ENCODE data around the gene AGAP3. TPM values are rescaled to one million over a fixed set of nuclear protein-coding genes. Genes with fewer than 3 reads are reported as not detected.

Gene AGAP3
- polyA plus RNA-seq, 3 donors, result 54.3 to 61.2 (median 60.2) TPM

- DNase-seq (ENCODE audit: low read depth in 3 of 3, low spot score in 2 of 3), result no peak
These were observed 28.7 kb upstream of the AGAP3 start, which contains the start of gene CDK5 for GRCh38 chr7:151057506-151057988. TSS of gene CDK5 (minus strand) at chr7:151057897. CDS start at chr7:151057848, 49 bp downstream.

- peak; percentile 95 to 99 (median 96) for DNase-seq (ENCODE audit: low read depth in 3 of 3, low spot score in 2 of 3)
These were observed 28.1 kb upstream of the AGAP3 start for GRCh38 chr7:151057989-151058780.

GRCh38 chr7:151058781-151059366 lies 27.4 kb upstream of the AGAP3 start:
- DNase-seq (ENCODE audit: low read depth in 3 of 3, low spot score in 2 of 3), result no peak

DNA sequence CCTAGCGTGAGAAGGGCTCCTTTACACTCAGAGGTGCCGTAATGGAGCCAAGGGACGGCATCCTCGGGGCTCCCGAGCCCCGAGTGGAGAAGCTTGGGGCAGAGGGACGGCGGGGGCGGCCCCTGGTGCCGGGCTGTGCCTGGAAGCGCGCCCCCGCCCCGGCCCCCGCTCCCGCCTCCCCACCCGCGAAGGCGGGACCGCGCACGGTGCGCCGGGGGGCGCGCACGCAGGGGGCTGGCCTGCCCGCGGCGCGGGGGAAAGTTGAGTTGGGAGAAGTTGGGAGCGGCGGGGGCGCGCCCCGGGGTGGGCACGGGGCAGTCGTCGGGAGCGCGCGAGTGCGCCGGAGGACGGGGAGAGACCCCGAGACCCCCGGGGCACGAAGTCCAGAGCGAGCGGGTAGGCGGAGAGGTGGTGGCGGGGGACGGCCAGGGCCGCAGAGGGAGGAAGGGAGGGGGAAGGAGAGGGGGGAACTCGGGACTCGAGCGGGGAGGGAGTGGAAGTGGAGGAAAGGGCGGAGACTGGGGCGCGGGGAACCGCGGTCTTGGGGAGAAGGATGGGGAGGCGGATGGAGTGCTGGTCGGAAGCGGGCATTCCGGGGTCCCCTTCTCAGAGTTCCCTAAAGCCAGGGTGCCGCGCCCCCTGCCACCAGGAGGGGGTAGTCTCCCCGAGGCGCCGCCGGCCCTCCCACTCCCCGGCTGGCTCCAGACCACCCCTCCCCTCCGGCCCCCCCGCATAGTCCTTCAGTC lies 26.7 kb upstream of the AGAP3 start, which contains the start of gene SLC4A2:
Gene SLC4A2 (plus strand): TSS at position 223 of the 746 bp plus-strand sequence. CDS start 2,399 bp downstream, outside the sequence.
- DNase-seq (ENCODE audit: low read depth in 3 of 3, low spot score in 2 of 3), result no peak

DNA sequence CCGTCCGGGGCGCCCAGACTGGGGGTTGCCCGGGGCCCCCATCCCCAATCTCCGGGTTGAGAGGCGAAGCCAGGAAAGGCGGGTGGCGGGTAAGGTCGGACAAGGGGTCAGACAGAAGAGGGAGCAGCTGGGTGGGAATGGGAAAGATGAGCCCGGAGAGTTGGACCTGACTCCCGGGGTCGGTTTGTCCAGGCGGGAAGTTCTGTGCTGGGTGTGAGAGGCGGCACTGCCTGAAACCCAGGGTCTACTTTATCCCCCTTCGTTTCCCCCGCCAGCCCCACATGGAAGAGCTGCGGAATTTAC lies 26.2 kb upstream of the AGAP3 start:
- DNase-seq (ENCODE audit: low read depth in 3 of 3, low spot score in 2 of 3), result no peak

DNA sequence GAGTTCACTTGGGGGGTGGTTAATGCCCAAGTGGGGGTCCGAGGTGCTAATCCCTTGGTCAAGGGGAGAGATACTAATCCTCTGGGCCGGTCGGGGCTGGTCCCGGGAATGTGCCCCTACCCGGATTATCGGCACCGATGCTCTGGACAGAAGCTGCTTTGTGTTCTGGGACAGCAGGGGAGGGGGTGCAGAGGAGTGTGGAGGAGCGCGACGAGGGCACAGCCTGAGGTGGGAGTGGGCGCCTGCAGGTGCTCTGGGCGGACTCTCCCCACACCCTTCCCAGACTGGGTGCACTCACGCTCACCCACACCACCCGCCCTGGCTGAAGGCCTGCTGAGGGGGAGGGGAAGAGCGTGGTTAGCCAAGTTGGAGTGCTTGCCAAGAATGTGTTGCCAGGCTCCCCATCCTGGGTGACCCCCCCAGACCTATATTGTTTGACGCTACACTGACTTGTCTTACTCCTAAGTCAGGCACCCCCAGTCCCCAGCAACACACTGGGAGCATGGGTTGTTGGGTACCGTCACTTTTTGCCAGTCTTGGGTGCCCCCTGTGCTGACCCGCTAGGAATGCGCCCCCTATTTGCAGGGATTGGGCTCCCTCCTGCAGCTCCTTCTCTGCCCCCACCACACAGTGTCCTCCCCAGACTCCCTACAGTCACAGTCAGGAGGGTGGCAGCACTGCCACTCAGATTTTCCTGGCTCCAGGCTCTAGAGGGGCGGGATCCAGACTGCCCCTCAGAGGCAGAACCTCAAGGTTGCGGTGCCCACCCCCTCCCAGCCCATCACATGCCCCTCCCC lies 25.7 kb upstream of the AGAP3 start:
- DNase-seq (ENCODE audit: low read depth in 3 of 3, low spot score in 2 of 3), result no peak

DNA sequence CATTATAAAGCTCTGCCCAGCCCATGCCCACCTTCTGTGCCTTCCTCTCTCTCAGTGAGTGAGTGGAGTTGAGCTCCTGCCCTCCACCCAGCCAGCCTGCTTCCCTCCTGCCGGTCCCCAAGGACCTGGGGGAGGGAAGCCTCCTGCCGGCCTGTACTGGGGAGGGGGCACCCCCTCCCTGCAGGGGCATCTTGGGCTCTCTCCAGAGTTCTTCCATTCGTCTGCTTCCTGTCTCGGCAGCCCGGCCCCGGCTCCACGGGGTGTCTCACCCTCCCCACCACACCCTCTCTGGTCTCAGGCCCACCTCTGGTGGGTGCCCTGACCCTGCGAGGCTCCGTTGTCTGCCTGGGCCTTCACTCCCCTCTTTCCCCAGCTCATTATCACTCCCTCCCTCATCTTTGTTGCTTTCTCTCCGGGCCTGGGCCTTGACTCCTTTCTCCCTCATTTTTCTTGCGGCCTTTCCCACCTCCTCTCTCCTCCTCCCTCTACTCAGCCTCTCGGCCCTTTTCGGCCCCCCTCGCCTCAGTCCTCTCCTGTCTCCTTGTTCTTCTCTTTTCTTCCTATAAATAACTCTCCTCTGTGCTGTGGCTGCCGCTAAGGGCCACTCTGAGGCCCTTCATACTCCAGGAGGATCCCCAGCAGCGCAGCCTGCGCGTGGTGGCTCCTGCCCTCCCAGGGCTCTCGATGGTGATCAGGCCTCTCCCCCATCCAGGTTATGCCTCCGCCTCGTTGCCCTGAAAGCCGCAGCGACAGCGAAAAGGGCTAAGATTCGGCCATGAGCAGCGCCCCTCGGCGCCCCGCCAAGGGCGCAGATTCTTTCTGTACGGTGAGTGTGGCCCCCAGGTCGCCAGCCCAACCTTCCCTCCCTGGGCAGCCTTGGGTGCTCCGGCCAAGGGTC lies 24.8 kb upstream of the AGAP3 start:
- DNase-seq (ENCODE audit: low read depth in 3 of 3, low spot score in 2 of 3), result no peak

DNA sequence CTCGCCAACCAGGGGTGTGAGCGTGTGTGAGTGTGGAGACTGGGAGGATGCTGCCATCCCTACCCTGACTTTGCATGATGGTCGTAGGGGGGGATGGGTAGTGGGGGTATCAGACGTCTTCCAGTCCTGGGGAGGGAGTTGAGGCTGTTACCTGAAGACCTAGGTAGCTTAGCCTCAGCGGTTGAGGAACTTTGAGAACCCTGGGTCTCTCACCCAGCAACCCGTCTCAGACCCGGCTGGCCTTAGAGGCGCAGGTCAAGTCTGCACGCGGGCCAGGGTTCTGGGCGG lies 24.2 kb upstream of the AGAP3 start:
- DNase-seq (ENCODE audit: low read depth in 3 of 3, low spot score in 2 of 3), result no peak

GRCh38 chr7:151062399-151063211 lies 23.7 kb upstream of the AGAP3 start:
- no peak for DNase-seq (ENCODE audit: low read depth in 3 of 3, low spot score in 2 of 3)

GRCh38 chr7:151063212-151063561 lies 23.1 kb upstream of the AGAP3 start:
- DNase-seq (ENCODE audit: low read depth in 3 of 3, low spot score in 2 of 3), result no peak

DNA sequence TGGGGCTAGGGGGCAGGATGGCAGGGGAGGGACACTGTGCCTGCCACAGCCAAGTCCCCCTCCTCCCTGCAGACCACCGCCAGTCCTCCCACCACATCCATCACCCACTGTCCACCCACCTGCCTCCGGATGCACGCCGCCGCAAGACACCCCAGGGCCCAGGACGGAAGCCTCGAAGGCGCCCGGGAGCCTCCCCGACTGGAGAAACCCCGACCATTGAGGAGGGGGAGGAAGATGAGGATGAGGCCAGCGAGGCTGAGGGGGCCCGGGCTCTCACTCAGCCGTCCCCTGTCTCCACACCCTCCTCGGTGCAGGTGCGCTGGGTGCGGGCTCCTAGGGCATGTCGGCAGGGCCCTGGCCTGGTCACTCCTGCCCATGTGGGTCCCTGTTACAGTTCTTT lies 21.8 kb upstream of the AGAP3 start:
- no peak for DNase-seq (ENCODE audit: low read depth in 3 of 3, low spot score in 2 of 3)

- DNase-seq (ENCODE audit: low read depth in 3 of 3, low spot score in 2 of 3), result no peak
These were observed 21.3 kb upstream of the AGAP3 start for GRCh38 chr7:151064993-151065392.

- no peak for DNase-seq (ENCODE audit: low read depth in 3 of 3, low spot score in 2 of 3)
These were observed 20.8 kb upstream of the AGAP3 start for GRCh38 chr7:151065516-151065915.

DNA sequence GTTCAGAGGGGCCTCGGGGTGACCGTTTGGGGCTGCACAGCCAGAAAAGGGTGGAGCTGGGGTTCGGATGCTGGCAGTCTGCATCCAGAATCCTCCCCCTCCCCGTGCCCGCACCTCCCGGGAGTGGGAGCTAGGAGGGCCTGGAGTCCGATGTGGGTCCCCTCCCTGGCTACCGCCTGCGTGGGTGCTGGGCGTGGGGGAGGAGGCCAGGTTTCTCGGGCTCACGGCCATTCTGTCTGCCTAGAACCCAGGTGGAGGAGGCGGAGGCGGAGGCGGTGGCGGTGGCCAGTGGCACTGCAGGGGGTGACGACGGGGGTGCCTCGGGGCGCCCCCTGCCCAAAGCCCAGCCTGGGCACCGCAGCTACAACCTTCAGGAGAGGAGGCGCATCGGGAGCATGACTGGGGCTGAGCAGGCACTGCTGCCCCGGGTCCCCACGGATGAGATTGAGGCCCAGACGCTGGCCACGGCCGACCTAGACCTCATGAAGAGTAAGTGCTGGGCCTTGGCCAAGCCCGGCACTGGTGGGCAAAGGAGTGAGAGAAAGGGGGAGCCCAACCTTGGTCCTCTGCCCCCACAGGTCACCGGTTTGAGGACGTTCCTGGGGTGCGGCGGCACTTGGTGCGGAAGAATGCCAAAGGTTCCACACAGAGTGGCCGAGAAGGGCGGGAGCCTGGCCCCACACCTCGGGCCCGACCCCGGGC lies 19.9 kb upstream of the AGAP3 start:
- DNase-seq (ENCODE audit: low read depth in 3 of 3, low spot score in 2 of 3), result no peak

GRCh38 chr7:151068069-151068773 lies 18.1 kb upstream of the AGAP3 start:
- DNase-seq (ENCODE audit: low read depth in 3 of 3, low spot score in 2 of 3), result no peak

DNA sequence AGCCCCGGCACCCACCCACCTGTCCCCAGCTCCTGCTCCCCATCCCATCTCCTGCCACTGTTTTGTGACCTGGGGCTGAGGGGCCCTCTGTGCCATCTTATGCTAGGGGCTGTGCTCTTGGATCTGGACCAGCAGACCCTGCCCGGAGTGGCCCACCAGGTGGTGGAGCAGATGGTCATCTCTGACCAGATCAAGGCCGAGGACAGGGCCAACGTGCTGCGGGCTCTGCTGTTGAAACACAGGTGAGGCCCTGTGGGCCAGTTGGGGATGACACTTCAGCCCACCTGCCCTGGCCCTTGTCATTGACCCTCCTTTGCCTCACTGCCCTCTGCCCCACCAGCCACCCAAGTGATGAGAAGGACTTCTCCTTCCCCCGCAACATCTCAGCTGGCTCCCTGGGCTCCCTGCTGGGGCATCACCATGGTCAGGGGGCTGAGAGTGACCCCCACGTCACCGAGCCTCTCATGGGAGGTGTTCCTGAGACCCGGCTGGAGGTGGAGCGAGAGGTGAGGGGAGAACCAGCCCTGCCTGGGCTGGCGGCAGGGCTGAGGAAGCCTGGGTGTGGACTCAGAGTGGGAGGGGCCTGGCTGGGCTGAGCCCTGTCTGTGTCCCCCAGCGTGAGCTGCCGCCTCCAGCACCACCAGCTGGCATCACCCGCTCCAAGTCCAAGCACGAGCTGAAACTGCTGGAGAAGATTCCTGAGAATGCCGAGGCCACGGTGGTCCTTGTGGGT lies 16.3 kb upstream of the AGAP3 start:
- DNase-seq (ENCODE audit: low read depth in 3 of 3, low spot score in 2 of 3), result no peak

GRCh38 chr7:151070574-151070960 lies 15.7 kb upstream of the AGAP3 start:
- no peak for DNase-seq (ENCODE audit: low read depth in 3 of 3, low spot score in 2 of 3)
